GM12891 (cell line): ENCODE results near the gene PYGO1.

Experiments used
- PAX5 ChIP-seq: IDR thresholded peaks from 2 replicates; pipeline ENCODE4 v1.6.1; 2011; ENCODE audit warnings: low read length, moderate library complexity, mild to moderate bottlenecking; ENCODE audit not compliant: insufficient read depth, severe bottlenecking
- POLR2A ChIP-seq: IDR thresholded peaks from 2 replicates; pipeline ENCODE4 v1.6.1; 2011; ENCODE audit warnings: low read depth, low read length, control low read depth
- POLR2AphosphoS5 ChIP-seq: IDR thresholded peaks from 2 replicates; pipeline ENCODE4 v1.6.1; 2011; ENCODE audit warnings: low read depth, low read length, control low read depth
- POU2F2 ChIP-seq: IDR thresholded peaks from 2 replicates; pipeline ENCODE4 v1.6.1; 2011; ENCODE audit warnings: low read depth, mild to moderate bottlenecking, control low read depth, low read length, moderate library complexity
- TAF1 ChIP-seq: IDR thresholded peaks from 2 replicates; pipeline ENCODE4 v1.6.1; 2011; ENCODE audit warnings: low read depth, low read length, control low read depth

- TF ChIP-seq TAF1 (no peak), PAX5 (no peak), POLR2A (no peak), POLR2AphosphoS5 (no peak), POU2F2 (no peak)
Observed at GRCh38 chr15:55522742-55523450, 65.2 kb downstream of the PYGO1 start.
